ENCODE results near the gene LIX1L. TPM values are rescaled to one million over a fixed set of nuclear protein-coding genes. Genes with fewer than 3 reads are reported as not detected.

Gene LIX1L
- total and polyA plus RNA-seq, 2 of the 13 experiments (the other 11 are each of a cell fraction or from before 2014, with no cell fraction given) = 8.1 to 24.9 TPM

DNA sequence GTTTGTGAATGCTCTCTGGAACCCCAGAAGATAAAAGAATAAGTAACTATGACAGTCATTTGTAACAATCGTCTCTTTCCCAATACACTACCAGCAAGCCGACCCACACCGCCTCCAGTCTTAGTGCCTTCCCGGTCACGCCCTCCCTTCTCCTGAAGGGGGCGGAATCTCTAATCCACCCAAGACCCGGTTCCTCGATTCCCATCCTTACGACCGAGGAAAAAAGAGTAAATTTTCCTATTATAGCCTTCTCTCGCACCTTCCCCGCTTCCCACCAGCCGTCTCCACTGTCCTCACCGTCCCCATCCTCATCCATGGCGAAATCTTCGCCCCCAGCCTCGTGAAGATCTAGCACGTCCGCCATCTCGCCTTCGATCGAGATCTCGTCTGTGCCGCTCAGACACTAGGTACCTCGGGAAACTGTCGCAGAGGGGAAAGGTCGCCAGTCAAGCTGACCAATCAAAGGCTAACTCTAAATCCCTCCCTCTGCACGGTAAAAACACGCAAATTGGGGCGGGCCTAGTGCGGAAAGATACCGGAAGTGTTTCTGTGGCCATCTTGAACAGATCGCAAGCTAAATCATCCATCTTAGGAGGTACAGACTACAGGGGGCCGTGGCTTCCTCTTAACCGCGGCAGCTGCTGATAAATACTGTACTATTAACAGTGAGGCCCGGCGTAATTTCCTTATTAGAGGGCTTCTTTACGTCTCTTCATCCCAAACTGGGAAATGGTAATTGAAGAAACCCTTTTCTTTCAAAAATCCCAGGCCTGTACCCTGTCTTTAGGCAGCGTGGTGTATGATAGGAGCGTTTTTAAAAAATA, 30.5 kb downstream of the LIX1L start, which contains the start of gene RBM8A (continued):
- TF ChIP-seq, protein P1, sequence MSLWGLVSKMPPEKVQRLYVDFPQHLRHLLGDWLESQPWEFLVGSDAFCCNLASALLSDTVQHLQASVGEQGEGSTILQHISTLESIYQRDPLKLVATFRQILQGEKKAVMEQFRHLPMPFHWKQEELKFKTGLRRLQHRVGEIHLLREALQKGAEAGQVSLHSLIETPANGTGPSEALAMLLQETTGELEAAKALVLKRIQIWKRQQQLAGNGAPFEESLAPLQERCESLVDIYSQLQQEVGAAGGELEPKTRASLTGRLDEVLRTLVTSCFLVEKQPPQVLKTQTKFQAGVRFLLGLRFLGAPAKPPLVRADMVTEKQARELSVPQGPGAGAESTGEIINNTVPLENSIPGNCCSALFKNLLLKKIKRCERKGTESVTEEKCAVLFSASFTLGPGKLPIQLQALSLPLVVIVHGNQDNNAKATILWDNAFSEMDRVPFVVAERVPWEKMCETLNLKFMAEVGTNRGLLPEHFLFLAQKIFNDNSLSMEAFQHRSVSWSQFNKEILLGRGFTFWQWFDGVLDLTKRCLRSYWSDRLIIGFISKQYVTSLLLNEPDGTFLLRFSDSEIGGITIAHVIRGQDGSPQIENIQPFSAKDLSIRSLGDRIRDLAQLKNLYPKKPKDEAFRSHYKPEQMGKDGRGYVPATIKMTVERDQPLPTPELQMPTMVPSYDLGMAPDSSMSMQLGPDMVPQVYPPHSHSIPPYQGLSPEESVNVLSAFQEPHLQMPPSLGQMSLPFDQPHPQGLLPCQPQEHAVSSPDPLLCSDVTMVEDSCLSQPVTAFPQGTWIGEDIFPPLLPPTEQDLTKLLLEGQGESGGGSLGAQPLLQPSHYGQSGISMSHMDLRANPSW (CRISPR knock-in tag; IDR thresholded peaks at IDR 0.05; ENCODE audit: borderline replicate concordance) = no peak; the same call in 1 of the 2 replicates
- TF ChIP-seq ZNF274 (CRISPR knock-in tag; IDR thresholded peaks at IDR 0.05) = peak; percentile 77; the same call in 1 of the 2 replicates
- TF ChIP-seq, protein P2, sequence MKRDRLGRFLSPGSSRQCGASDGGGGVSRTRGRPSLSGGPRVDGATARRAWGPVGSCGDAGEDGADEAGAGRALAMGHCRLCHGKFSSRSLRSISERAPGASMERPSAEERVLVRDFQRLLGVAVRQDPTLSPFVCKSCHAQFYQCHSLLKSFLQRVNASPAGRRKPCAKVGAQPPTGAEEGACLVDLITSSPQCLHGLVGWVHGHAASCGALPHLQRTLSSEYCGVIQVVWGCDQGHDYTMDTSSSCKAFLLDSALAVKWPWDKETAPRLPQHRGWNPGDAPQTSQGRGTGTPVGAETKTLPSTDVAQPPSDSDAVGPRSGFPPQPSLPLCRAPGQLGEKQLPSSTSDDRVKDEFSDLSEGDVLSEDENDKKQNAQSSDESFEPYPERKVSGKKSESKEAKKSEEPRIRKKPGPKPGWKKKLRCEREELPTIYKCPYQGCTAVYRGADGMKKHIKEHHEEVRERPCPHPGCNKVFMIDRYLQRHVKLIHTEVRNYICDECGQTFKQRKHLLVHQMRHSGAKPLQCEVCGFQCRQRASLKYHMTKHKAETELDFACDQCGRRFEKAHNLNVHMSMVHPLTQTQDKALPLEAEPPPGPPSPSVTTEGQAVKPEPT (CRISPR knock-in tag; IDR thresholded peaks at IDR 0.05; ENCODE audit: low read depth) = no peak
- TF ChIP-seq HOXA5 (CRISPR knock-in tag; IDR thresholded peaks at IDR 0.05) = no peak
- peak; percentile 69; the same call in 1 of the 2 replicates for TF ChIP-seq MXD4 (CRISPR knock-in tag; IDR thresholded peaks at IDR 0.05)
- no peak for TF ChIP-seq CC2D1A (CRISPR knock-in tag; IDR thresholded peaks at IDR 0.05)
- TF ChIP-seq, protein P3, sequence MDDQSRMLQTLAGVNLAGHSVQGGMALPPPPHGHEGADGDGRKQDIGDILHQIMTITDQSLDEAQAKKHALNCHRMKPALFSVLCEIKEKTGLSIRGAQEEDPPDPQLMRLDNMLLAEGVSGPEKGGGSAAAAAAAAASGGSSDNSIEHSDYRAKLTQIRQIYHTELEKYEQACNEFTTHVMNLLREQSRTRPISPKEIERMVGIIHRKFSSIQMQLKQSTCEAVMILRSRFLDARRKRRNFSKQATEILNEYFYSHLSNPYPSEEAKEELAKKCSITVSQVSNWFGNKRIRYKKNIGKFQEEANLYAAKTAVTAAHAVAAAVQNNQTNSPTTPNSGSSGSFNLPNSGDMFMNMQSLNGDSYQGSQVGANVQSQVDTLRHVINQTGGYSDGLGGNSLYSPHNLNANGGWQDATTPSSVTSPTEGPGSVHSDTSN (CRISPR knock-in tag; IDR thresholded peaks at IDR 0.05; ENCODE audit: borderline replicate concordance) = no peak
- no peak for TF ChIP-seq ZNF329 (CRISPR knock-in tag; IDR thresholded peaks at IDR 0.05; ENCODE audit: low read depth)
- TF ChIP-seq ZNF550 (CRISPR knock-in tag; IDR thresholded peaks at IDR 0.05; ENCODE audit: borderline replicate concordance) = no peak
- TF ChIP-seq KMT2B (CRISPR knock-in tag; IDR thresholded peaks at IDR 0.05) = peak; percentile 86
- TF ChIP-seq ZSCAN31 (CRISPR knock-in tag; IDR thresholded peaks at IDR 0.05; ENCODE audit: low read depth) = peak; percentile 23; the same call in 1 of the 2 replicates
- TF ChIP-seq ZNF44 (CRISPR knock-in tag; IDR thresholded peaks at IDR 0.05) = no peak
- TF ChIP-seq KDM5A (IDR thresholded peaks at IDR 0.05; ENCODE audit: borderline replicate concordance, low read length) = peak; percentile 94
- TF ChIP-seq SAP130 (CRISPR knock-in tag; IDR thresholded peaks at IDR 0.05; ENCODE audit: low read depth) = peak; percentile 93
- peak; percentile 91 for TF ChIP-seq THAP11 (CRISPR knock-in tag; IDR thresholded peaks at IDR 0.05)
- TF ChIP-seq, protein P4, sequence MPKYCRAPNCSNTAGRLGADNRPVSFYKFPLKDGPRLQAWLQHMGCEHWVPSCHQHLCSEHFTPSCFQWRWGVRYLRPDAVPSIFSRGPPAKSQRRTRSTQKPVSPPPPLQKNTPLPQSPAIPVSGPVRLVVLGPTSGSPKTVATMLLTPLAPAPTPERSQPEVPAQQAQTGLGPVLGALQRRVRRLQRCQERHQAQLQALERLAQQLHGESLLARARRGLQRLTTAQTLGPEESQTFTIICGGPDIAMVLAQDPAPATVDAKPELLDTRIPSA (CRISPR knock-in tag; IDR thresholded peaks at IDR 0.05; ENCODE audit: borderline replicate concordance) = no peak
- TF ChIP-seq CHD4 (IDR thresholded peaks at IDR 0.05; ENCODE audit: borderline replicate concordance, low read length) = no peak
- peak; percentile 66 for TF ChIP-seq ELF3 (CRISPR knock-in tag; IDR thresholded peaks at IDR 0.05)
- TF ChIP-seq ZKSCAN5 (CRISPR knock-in tag; IDR thresholded peaks at IDR 0.05) = no peak
- peak; percentile 62; the same call in 1 of the 2 replicates for TF ChIP-seq POLR2AphosphoS2 (IDR thresholded peaks at IDR 0.05; ENCODE audit: low read depth, low read length)
- no peak for TF ChIP-seq CBX1 (IDR thresholded peaks at IDR 0.05; ENCODE audit: low read depth)
- TF ChIP-seq ZNF709 (CRISPR knock-in tag; IDR thresholded peaks at IDR 0.05) = no peak
- TF ChIP-seq, protein P5, sequence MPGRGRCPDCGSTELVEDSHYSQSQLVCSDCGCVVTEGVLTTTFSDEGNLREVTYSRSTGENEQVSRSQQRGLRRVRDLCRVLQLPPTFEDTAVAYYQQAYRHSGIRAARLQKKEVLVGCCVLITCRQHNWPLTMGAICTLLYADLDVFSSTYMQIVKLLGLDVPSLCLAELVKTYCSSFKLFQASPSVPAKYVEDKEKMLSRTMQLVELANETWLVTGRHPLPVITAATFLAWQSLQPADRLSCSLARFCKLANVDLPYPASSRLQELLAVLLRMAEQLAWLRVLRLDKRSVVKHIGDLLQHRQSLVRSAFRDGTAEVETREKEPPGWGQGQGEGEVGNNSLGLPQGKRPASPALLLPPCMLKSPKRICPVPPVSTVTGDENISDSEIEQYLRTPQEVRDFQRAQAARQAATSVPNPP (CRISPR knock-in tag; IDR thresholded peaks at IDR 0.05) = no peak; the same call in 1 of the 2 replicates

Measured in HepG2 (cell line).